Measurements from ENCODE around the gene ANKRD12.

- no peak for TF ChIP-seq ZNF114 (tag by site-specific recombination; IDR thresholded peaks at IDR 0.05)
- no peak; the same call in 1 of the 2 replicates for TF ChIP-seq CTCF (tag by site-specific recombination; IDR thresholded peaks at IDR 0.05)
- TF ChIP-seq MYNN (tag by site-specific recombination; IDR thresholded peaks at IDR 0.05; ENCODE audit: borderline replicate concordance), result no peak
- no peak for TF ChIP-seq ZNF513 (tag by site-specific recombination; IDR thresholded peaks at IDR 0.05)
- TF ChIP-seq ZNF660 (tag by site-specific recombination; IDR thresholded peaks at IDR 0.05), result no peak
- TF ChIP-seq YY1 (tag by site-specific recombination; IDR thresholded peaks at IDR 0.05), result no peak
- no peak for TF ChIP-seq ZNF138 (tag by site-specific recombination; IDR thresholded peaks at IDR 0.05; ENCODE audit: borderline replicate concordance)
- TF ChIP-seq PBX3 (CRISPR knock-in tag; IDR thresholded peaks at IDR 0.05), result no peak; the same call in 1 of the 2 replicates
- TF ChIP-seq ZNF423 (tag by site-specific recombination; IDR thresholded peaks at IDR 0.05), result no peak
- no peak for TF ChIP-seq ELK4 (IDR thresholded peaks at IDR 0.05; ENCODE audit: borderline replicate concordance, low read depth, low read length)
- TF ChIP-seq BCL11A (tag by site-specific recombination; IDR thresholded peaks at IDR 0.05; ENCODE audit: low read depth), result no peak
- no peak; the same call in 1 of the 2 replicates for TF ChIP-seq ZSCAN30 (tag by site-specific recombination; IDR thresholded peaks at IDR 0.05)
These were observed 197.9 kb downstream of the ANKRD12 start, which contains the start of gene TWSG1 for GRCh38 chr18:9334329-9334972.

Data from HEK293 (cell line).